Endothelial cell of umbilical vein (primary cell): ENCODE measurements around the gene KRTAP4-6.
"Not testable (repeated sequence)": the region's sequence is repeated elsewhere in the genome, so short reads cannot be mapped to it uniquely, and the experiment has no call there.

Experiments
- CTCF ChIP-seq, 2 donors: IDR thresholded peaks; 1 replicate in 1 of 2; 2 replicates in 1 of 2; pipeline ENCODE4 v1.5.1; 2011; ENCODE audit warnings: low read length in 2 of 2, mild to moderate bottlenecking in 2 of 2, moderate library complexity in 2 of 2, control low read depth in 1 of 2, inconsistent platforms in 1 of 2, low read depth in 1 of 2; ENCODE audit not compliant: insufficient read depth in 1 of 2; ENCODE audit errors: extremely low read depth in 1 of 2
- EZH2 ChIP-seq: IDR thresholded peaks from 2 replicates; pipeline ENCODE4 v1.6.1; 2012; ENCODE audit warnings: borderline replicate concordance, low read depth, mild to moderate bottlenecking, moderate library complexity, low read length, inconsistent platforms; ENCODE audit not compliant: severe bottlenecking
- POLR2A ChIP-seq: IDR thresholded peaks from 2 replicates; pipeline ENCODE4 v1.6.1; 2012; ENCODE audit warnings: low read depth, mild to moderate bottlenecking, control low read depth, low read length
- POLR2AphosphoS5 ChIP-seq: IDR thresholded peaks from 2 replicates; pipeline ENCODE4 v1.6.1; 2012; ENCODE audit warnings: low read depth, mild to moderate bottlenecking, control low read depth, low read length, moderate library complexity; ENCODE audit not compliant: insufficient read depth
- TF ChIP-seq, protein P1 (sequence below): IDR thresholded peaks from 2 replicates; pipeline ENCODE4 v1.6.1; 2011; ENCODE audit not compliant: insufficient read depth, insufficient read length

DNA sequence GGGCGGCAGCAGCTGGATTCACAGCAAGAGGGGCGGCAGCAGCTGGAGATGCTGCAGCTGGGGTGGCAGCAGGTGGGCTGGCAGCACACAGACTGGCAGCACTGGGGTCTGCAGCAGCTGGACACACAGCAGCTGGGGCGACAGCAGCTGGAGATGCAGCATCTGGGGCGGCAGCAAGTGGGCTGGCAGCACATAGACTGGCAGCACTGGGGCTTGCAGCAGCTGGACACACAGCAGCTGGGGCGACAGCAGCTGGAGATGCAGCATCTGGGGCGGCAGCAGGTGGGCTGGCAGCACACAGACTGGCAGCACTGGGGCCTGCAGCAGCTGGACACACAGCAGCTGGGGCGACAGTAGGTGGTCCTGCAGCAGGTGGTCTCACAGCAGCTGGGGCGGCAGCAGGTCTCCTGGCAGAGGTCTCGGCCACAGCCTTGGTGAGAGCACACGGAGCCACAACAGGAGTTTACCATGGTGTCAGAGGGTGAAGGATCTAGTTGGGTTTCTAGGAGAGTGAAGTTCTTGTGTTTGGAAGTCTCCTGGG is 22.4 kb downstream of the KRTAP4-6 start, which contains the start of gene KRTAP4-11:
- not testable (repeated sequence) for TF ChIP-seq CTCF (IDR thresholded peaks at IDR 0.05; ENCODE audit: extremely low read depth in 1 of 2, insufficient read depth in 1 of 2, low read depth in 1 of 2, low read length in 2 of 2); POLR2A; POLR2AphosphoS5; EZH2
- TF ChIP-seq, protein P1, sequence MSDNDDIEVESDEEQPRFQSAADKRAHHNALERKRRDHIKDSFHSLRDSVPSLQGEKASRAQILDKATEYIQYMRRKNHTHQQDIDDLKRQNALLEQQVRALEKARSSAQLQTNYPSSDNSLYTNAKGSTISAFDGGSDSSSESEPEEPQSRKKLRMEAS, result not testable (repeated sequence)
